Measurements from ENCODE around the gene OAT. TPM values are rescaled to one million over a fixed set of nuclear protein-coding genes. Genes with fewer than 3 reads are reported as not detected.

Gene OAT
- polyA plus RNA-seq, 3 donors from 2014 or later, result 69.0 to 146 (median 74.0) TPM

DNA sequence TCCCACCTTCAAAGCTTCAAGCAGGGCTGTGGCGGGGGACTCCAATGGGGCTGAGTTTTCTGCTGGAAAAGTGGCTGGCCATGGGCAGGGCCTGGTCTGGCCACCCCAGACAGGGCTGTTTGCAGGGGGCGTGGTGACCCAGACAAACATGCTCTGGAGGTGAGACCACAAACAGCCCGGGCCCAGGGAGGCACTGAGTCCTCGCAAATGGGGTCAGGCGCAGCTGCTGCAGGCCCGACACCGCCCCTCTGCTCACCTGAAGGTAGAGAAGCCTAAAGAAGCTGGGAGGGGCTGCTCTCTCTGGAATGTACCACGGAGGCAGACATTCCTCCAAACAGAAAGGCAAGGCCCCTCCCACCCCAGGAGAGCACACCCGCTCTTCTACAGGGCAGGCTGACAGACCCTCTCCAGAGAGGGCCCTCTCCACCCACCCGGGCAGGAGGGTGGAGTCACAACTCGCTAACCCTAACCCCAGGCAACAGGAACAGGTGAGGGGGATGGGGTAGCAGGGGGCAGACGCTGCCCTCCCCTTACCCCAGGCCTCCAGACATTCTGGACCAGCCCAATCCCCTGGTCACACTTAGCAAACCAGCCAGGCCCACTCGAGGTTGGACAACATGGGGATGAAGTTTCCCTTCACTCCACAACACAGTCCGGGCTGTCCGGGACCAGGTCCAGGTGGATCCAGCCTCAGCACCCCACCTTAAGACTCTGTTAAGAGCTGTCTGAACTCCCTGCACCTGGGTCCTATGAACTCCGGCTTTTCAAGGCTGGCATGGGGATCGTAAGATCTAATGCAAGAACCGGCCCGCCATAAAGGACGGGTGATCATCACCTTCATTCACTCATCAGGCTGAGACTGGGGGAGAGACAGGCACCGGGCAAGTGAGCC, 32.3 kb downstream of the OAT start:
- Mint-ChIP-seq H3K27ac (no peak overlapping the region), H3K27me3 (ENCODE audit: low read depth in 3 of 3) (peaks cover 7 to 11% (median 9%) of the 10 kb centered on the region in 3 donors), H3K4me3 (no peak overlapping the region)

DNA sequence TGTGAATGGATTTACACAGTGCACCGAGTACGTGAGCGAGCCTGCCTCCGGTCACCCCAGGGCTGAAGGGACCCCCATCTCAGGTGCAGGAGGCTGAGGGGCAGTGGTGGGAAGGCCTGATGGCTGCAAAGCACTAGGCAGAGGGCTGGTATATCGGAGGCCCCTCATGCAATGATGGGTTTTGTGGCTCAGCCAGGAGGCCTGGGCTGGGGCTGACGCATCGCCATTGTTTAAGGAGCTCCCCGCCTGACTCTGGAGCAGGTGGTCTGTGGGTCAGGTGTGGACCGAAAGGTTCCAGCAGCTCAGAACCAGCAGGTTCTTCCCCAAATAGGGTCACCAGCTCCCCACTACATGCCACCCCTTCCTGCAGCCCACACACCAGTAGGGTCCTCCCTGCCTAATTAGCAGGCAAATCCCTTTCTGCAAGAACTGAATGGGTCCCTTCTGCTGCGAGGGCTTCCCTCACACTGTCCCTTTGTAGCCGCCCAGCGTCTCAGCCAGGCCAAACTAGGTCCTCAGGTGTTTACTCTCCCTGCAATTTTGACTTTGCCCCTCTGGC, 33.0 kb downstream of the OAT start:
- no peak overlapping the region for H3K4me3 Mint-ChIP-seq
- no peak overlapping the region for H3K27ac Mint-ChIP-seq
- H3K4me1 Mint-ChIP-seq, result peaks cover 0 to 4% of the 10 kb centered on the region in 2 donors
- no peaks in the 10 kb centered on the region for H3K36me3 Mint-ChIP-seq
- peaks cover 6 to 15% (median 11%) of the 10 kb centered on the region in 3 donors for H3K27me3 Mint-ChIP-seq (ENCODE audit: low read depth in 3 of 3)
- no peak for DNase-seq
- H3K9me3 Mint-ChIP-seq, result no peaks in the 10 kb centered on the region

More for the DNA sequence above, 32.3 kb downstream of the OAT start:
- no peaks in the 10 kb centered on the region for H3K9me3 Mint-ChIP-seq
- H3K4me1 Mint-ChIP-seq, result peaks cover 0 to 4% of the 10 kb centered on the region in 2 donors
- no peaks in the 10 kb centered on the region for H3K36me3 Mint-ChIP-seq
- DNase-seq, result no peak

DNA sequence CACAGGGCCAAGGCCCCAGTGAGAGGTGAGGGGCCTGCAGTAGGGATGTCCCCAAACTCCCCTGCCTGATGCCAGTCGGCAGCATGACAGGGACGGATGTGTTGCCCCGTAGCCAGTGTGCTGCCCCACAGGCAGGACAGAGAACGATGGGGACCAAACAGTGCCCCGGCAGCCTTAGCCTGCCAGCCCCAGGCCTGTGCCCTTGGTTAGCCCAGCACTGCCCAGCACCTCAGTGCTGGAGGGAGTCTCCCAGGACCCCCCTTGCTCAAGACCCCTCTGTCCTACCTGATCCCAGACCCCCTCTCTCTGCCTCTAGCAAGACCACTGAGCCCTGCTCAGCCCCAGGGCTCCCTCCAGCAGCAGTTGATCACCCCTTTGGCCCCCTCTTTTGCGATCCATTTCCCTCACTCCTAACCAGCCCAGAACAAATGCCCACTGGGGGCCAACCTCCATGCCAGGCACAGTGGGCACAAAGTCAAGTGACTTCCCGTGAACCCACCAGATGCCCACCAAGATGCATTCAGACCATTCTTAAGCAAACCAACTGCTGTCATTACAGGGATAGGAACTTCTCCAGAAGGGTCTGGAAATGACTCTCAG, 34.0 kb downstream of the OAT start:
- Mint-ChIP-seq H3K9me3 (no peaks in the 10 kb centered on the region), H3K27me3 (ENCODE audit: low read depth in 3 of 3) (peaks cover 7 to 19% (median 11%) of the 10 kb centered on the region in 3 donors), H3K36me3 (no peaks in the 10 kb centered on the region), H3K4me1 (peaks cover 0 to 4% of the 10 kb centered on the region in 2 donors), H3K4me3 (no peak overlapping the region), H3K27ac (peak overlapping the region in 1 of 6 donors; percentile 82)
- no peak for DNase-seq

DNA sequence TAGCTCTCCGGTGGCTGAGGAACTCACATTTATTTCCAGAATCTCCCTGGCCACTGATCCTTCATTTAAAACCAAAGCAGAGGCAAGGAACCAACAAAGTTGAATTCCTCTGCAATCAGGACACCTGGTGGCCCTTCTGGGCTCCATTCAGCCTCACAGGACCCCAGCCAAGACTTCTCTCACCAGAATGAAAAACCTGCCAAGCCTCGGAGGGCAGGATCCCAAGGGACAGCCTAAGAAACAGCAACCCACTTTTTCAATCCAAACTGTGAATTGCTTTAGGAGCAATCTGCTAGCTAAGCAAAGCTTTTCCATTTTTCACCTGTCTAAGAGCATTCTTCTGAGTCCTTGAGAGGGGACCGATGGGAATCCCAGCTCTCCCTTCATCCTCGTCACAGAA, 34.6 kb downstream of the OAT start:
- Mint-ChIP-seq H3K4me3 (no peak overlapping the region), H3K27ac (no peak overlapping the region), H3K27me3 (ENCODE audit: low read depth in 3 of 3) (peaks cover 7 to 19% (median 11%) of the 10 kb centered on the region in 3 donors), H3K9me3 (no peaks in the 10 kb centered on the region), H3K36me3 (no peaks in the 10 kb centered on the region), H3K4me1 (peaks cover 0 to 2% of the 10 kb centered on the region in 2 donors)
- DNase-seq, result no peak

DNA sequence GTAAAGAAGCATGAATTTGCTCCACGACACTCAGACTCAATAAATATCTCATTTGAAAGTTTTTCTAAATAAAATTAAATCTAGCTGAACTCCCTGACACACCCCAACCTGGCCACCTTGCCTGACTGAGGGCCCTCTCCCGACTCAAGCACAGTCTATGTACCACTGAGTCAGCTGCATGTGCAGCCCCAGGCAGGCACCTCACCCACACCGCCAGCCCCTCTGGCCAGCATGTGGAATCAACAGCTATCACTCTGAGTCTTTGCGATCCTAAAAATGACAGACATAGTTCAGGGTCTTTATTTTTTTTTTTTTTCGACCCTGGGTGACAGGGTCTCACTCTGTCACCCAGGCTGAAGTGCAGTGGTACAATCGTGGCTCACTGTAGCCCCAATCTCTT, 35.2 kb downstream of the OAT start:
- H3K27me3 Mint-ChIP-seq (ENCODE audit: low read depth in 3 of 3), result peaks cover 7 to 24% (median 11%) of the 10 kb centered on the region in 3 donors
- no peak for DNase-seq
- H3K36me3 Mint-ChIP-seq, result no peaks in the 10 kb centered on the region
- no peaks in the 10 kb centered on the region for H3K9me3 Mint-ChIP-seq
- peaks cover 0 to 2% of the 10 kb centered on the region in 2 donors for H3K4me1 Mint-ChIP-seq
- no peak overlapping the region for H3K27ac Mint-ChIP-seq
- no peak overlapping the region for H3K4me3 Mint-ChIP-seq

DNA sequence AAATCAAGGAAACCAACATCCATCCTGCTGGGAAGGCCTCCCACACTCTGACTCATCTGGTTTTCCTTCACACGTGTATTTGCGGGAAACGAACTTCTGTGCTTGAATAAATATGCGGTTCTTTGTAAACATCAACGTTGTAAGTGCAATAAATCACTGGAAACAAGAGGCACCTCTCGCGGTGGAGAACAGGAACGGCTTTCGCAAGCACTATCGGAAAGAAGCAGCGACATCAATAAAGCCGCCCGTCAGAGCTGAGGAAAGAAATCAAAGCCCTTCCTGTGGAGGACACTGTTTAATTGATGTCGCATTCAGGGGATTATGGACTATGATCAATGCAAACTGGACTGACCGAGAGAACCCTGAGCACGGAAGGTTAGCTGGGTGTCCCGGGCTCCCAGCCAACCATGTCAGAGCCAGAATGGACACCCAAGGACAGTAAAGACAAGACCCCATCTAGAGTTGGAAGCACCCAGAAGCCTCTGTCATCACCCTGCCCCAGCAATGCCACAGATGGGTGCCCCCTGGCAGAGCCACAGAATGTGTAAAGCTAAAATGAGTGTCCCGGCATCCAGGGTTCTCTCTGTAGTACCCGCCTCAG, 37.6 kb downstream of the OAT start:
- H3K36me3 Mint-ChIP-seq, result no peaks in the 10 kb centered on the region
- peaks cover 9 to 26% (median 11%) of the 10 kb centered on the region in 3 donors for H3K27me3 Mint-ChIP-seq (ENCODE audit: low read depth in 3 of 3)
- H3K27ac Mint-ChIP-seq, result no peak overlapping the region
- no peak overlapping the region for H3K4me3 Mint-ChIP-seq
- no peak for DNase-seq
- H3K4me1 Mint-ChIP-seq, result no peaks in the 10 kb centered on the region
- H3K9me3 Mint-ChIP-seq, result no peaks in the 10 kb centered on the region

DNA sequence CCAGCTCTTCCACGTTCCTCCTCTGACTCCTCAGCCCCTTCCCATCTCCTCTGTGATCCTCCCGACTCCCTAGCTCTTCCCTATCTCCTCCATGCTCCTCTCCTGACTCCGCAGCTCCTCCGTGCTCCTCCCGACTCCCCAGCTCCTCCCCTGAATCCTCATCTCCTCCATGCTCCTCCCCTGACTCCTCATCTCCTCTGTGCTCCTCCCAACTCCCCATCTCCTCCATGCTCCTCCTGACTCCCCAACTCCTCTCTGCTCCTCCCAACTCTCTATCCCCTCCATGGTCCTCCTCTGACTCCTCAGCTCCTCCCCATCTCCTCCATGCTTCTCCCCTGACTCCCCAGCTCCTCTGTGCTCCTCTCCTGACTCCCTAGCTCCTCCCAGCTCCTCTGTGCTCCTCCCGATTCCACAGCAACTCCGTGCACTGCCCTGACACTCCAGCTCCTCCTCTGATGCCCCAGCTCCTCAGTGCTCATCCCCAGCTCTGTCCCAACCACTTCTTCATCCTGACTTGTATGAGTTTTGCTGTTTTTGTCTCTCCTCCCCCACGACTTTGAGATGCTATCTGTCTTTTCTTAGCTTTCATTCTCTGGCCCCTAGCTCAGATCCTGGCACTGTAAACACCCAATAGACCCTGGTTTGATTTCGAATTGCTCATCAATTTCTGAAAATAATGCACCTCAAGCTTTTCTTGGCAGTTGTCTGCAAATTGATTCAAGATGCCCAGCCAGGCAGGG, 38.3 kb downstream of the OAT start:
- Mint-ChIP-seq H3K27me3 (ENCODE audit: low read depth in 3 of 3) (peaks cover 9 to 26% (median 11%) of the 10 kb centered on the region in 3 donors), H3K4me1 (no peaks in the 10 kb centered on the region), H3K4me3 (no peak overlapping the region), H3K27ac (no peak overlapping the region), H3K9me3 (no peaks in the 10 kb centered on the region), H3K36me3 (no peaks in the 10 kb centered on the region)
- DNase-seq, result no peak

DNA sequence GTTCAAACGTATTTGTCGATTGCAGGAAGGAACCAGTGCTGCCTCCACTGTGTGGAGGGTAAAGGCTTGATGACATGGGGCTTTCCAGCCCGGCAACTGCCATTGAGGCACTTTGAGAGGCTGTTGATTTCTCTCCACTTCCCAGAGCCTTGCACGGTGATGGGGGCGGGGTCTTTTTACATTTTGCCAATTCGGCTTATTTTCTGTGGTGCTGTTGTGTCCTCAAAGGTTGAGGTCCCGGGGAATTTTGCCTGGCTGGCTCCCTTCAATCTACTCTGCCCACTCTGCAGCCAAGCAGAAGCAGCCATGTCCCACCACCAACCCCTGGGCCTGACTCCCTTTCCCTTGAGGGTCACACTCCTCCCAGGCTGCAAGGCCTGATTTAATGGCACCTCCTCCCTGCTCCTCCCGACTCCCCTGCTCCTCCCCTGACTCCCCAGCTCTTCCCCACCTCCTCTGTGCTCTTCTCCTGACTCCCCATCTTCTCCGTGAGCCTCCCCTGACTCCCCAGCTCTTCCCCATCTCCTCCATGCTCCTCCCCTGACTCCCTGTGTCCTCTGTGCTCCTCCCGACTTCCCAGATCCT, 39.0 kb downstream of the OAT start:
- no peaks in the 10 kb centered on the region for H3K36me3 Mint-ChIP-seq
- no peak overlapping the region for H3K27ac Mint-ChIP-seq
- no peaks in the 10 kb centered on the region for H3K4me1 Mint-ChIP-seq
- peaks cover 8 to 23% (median 9%) of the 10 kb centered on the region in 3 donors for H3K27me3 Mint-ChIP-seq (ENCODE audit: low read depth in 3 of 3)
- H3K4me3 Mint-ChIP-seq, result no peak overlapping the region
- DNase-seq, result no peak
- no peaks in the 10 kb centered on the region for H3K9me3 Mint-ChIP-seq

DNA sequence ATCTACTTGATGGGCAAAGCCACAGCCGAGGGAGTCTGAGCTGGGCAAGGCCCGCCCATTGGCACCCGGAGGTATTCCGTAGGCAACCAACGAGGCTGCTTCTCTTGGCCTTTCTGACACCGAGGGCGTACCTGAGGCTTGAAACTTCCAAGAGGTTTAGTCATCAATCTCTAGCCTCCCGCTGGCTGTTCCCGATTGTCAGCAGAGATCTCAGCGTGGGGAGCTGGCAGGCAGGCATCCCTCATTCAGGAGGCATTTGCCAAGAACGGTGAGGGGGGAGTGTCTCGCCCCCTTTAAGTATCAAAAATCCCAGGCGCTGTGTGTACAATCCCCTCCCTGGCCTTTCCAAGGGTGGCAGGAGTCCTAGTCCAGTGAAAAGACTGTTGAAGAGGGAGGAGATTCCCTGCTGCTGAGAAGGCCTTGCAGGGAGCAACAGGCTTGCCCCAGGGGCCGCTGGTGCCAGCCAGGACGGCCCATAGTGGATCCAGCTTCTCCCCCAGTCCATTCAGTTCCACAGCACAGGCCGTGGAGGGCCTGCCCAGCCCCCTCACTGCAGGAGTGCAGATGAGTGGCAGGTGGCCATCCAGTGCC, 39.7 kb downstream of the OAT start:
- Mint-ChIP-seq H3K9me3 (no peaks in the 10 kb centered on the region), H3K27me3 (ENCODE audit: low read depth in 3 of 3) (peaks cover 7 to 24% (median 9%) of the 10 kb centered on the region in 3 donors), H3K4me3 (no peak overlapping the region), H3K27ac (no peak overlapping the region), H3K36me3 (no peaks in the 10 kb centered on the region), H3K4me1 (no peaks in the 10 kb centered on the region)
- DNase-seq, result no peak

DNA sequence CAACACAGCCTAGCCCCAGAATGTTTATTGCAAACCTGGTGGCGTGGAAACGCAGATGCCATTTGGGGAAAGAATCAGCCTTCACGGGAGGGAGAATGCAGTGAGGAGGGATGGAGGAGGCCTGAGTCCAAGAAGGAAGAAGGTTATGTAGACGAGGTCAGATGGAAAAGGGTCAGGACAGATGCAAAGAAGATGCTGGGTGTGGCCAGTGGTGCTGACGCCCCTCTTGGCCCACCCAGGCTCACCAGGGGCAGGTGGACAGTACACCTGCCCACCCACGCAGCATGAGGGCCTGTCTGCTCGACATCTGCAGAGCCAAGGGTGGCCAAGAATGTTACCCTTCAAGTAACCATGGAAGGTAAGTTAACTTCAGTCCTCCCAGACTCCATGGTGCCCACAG, 40.5 kb downstream of the OAT start:
- Mint-ChIP-seq H3K4me3 (no peak overlapping the region), H3K36me3 (no peaks in the 10 kb centered on the region), H3K9me3 (no peaks in the 10 kb centered on the region), H3K4me1 (no peaks in the 10 kb centered on the region), H3K27ac (no peak overlapping the region), H3K27me3 (ENCODE audit: low read depth in 3 of 3) (peaks cover 4 to 21% (median 8%) of the 10 kb centered on the region in 3 donors)
- no peak for DNase-seq

DNA sequence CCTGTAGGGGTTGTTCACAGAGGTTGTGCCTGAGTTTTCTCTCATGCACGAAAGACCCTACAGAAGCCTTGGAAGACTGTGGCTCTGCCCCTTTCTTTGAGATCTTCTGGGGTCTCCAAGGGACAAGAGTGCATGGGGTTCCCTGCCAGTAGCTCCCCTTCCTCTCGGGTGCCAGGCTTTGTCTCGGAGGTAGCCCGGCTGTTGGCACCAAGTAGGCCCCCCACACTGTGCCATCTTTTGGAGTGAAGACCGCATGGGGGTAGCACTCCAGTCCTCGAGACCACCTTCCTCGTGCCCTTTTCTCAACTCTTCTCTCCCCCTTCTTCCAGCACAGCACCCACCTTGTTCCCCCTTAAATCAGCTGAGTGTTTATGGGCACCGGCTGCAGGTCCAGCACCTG, 41.6 kb downstream of the OAT start:
- H3K9me3 Mint-ChIP-seq, result no peaks in the 10 kb centered on the region
- no peak overlapping the region for H3K4me3 Mint-ChIP-seq
- no peak for DNase-seq
- no peaks in the 10 kb centered on the region for H3K36me3 Mint-ChIP-seq
- no peak overlapping the region for H3K27ac Mint-ChIP-seq
- H3K4me1 Mint-ChIP-seq, result no peaks in the 10 kb centered on the region
- H3K27me3 Mint-ChIP-seq (ENCODE audit: low read depth in 3 of 3), result peaks cover 2 to 20% (median 6%) of the 10 kb centered on the region in 3 donors

DNA sequence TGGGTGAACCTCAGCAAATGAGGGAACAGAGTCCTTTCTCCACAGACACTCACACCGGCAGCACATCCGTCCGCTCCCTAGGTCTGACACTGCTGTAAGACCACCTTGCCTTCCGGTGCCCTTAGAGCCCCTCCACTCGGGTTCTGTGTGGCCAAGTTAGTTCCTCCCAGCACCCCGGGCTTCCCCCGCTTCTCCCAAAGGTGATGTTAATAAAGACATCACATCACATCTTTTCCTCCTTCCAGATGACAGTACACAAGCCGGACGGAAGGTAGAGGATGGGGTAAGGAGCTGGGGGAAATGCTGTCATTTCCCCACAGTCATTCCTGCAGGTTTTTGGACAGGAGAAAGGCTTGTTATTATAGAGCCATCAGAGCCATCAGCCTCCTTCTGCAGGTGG, 42.3 kb downstream of the OAT start:
- H3K4me1 Mint-ChIP-seq, result no peaks in the 10 kb centered on the region
- H3K27me3 Mint-ChIP-seq (ENCODE audit: low read depth in 3 of 3), result peaks cover 0 to 20% (median 8%) of the 10 kb centered on the region in 3 donors
- H3K36me3 Mint-ChIP-seq, result no peaks in the 10 kb centered on the region
- DNase-seq, result no peak
- H3K9me3 Mint-ChIP-seq, result no peaks in the 10 kb centered on the region
- no peak overlapping the region for H3K4me3 Mint-ChIP-seq
- no peak overlapping the region for H3K27ac Mint-ChIP-seq

DNA sequence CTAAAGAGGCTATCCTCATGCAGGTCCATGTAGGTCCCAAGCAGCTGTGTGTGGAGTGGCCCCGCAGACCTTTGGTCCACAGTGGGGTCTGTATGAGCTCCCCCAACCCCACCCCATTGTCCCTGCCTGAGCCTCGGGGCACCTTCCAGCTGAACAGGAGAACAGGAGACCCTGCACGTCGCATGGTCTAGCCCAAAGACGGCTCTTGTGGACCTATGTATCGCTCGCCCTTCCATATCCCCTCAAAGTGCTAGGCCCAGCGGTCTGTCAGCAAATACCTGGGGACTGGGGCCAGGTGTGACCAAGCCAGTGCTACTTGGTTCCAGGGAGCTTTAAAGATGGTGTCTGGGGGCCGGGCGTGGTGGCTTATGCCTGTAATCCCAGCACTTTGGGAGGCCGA, 43.0 kb downstream of the OAT start:
- Mint-ChIP-seq H3K9me3 (no peaks in the 10 kb centered on the region), H3K4me1 (no peaks in the 10 kb centered on the region), H3K27me3 (ENCODE audit: low read depth in 3 of 3) (peaks cover 0 to 16% (median 6%) of the 10 kb centered on the region in 3 donors), H3K4me3 (no peak overlapping the region), H3K36me3 (no peaks in the 10 kb centered on the region), H3K27ac (no peak overlapping the region)
- DNase-seq, result no peak

Measured in immature natural killer cell (primary cell).